HCT116 (cell line): ENCODE results near the gene FNDC1. TPM values are rescaled to one million over a fixed set of nuclear protein-coding genes. Genes with fewer than 3 reads are reported as not detected.

ENCODE experiments used
- ATAC-seq: fragments of 200-7000 bp; cut with Tn5 transposase; 2 replicates; pipeline ENCODE4 v1.9.1; 2020; ENCODE audit warnings: mild to moderate bottlenecking, moderate library complexity
- BruUV-seq: library from RNA; stranded (reverse); fragments of 400-500 nt; replicated peaks from 2 replicates; lab custom pipeline; 2021; lab: Mats Ljungman, UMichigan
- CTCF ChIA-PET: fragments of 300-600 bp; sonication (Branson Sonifier 250); formaldehyde crosslinking; loops from one replicate; lab custom pipeline; 2021; ENCODE audit warnings: antibody characterized with exemption; lab: Charles Lee
- POLR2A ChIA-PET: fragments of 300-600, 350-600 bp; sonication (Branson Sonifier 250); formaldehyde crosslinking; loops from one replicate; lab custom pipeline; 2021; ENCODE audit warnings: antibody characterized with exemption; lab: Charles Lee
- RAD21 ChIA-PET, 2 experiments: fragments of 300-600 bp; sonication (Branson Sonifier 250); formaldehyde crosslinking; loops; one replicate each; lab custom pipeline; 2023; ENCODE audit warnings: low total read pairs in 2 of 2; ENCODE audit not compliant: uncharacterized antibody in 2 of 2, unreplicated experiment in 2 of 2, low non-redundant PET in 1 of 2; lab: Charles Lee
- DNase-seq: peaks from one replicate; pipeline ENCODE4 v3.0.0-alpha.2; 2010; ENCODE audit warnings: low read depth, low spot score
- H2AFZ ChIP-seq: fragments of 200-600 bp; shearing (Covaris generic), sonication (generic); 2 replicates; pipeline ENCODE4 v1.6.1; 2017; ENCODE audit warnings: low read depth, mixed run types, mixed read lengths, antibody characterized with exemption, low read length; ENCODE audit not compliant: poor library complexity, severe bottlenecking
- H3K27ac ChIP-seq: 2 replicates; pipeline ENCODE4 v1.5.1; 2012; ENCODE audit warnings: low read depth, low read length
- H3K27me3 ChIP-seq: fragments of 200-600 bp; sonication (generic); 2 replicates; pipeline ENCODE4 v1.6.1; 2016; ENCODE audit warnings: mixed run types, low read length, mixed read lengths; ENCODE audit not compliant: insufficient read depth
- H3K36me3 ChIP-seq, 2 experiments: fragments of 200-500 bp in 1 of 2; fragments of 200-600 bp in 1 of 2; sonication (Bioruptor generic) in 1 of 2; sonication (generic) in 1 of 2; 2 replicates each; pipeline versions ENCODE4 v1.5.1 to v1.6.1; 2014 to 2016; ENCODE audit warnings: low read length in 2 of 2, inconsistent platforms in 1 of 2, mixed read lengths in 1 of 2, mixed run types in 1 of 2; ENCODE audit not compliant: insufficient read depth in 2 of 2, control insufficient read depth in 1 of 2
- H3K4me1 ChIP-seq, 2 experiments: fragments of 200-600 bp in 1 of 2; sonication (generic) in 1 of 2; 2 replicates each; pipeline versions ENCODE4 v1.5.1 to v1.6.1; 2012 to 2017; ENCODE audit warnings: low read length in 2 of 2, inconsistent platforms in 1 of 2, mild to moderate bottlenecking in 1 of 2, mixed read lengths in 1 of 2, mixed run types in 1 of 2, moderate library complexity in 1 of 2; ENCODE audit not compliant: insufficient read depth in 2 of 2, control insufficient read depth in 1 of 2
- H3K4me2 ChIP-seq: fragments of 200-600 bp; sonication (generic); 2 replicates; pipeline ENCODE4 v1.6.1; 2017; ENCODE audit warnings: mixed run types, low read length, mixed read lengths
- H3K4me3 ChIP-seq, 2 experiments: fragments of 200-600 bp in 1 of 2; sonication (generic) in 1 of 2; replicated peaks in 1 of 2; 2 replicates each; pipeline ENCODE4 v1.5.1; 2011 to 2016; ENCODE audit warnings: low read length in 2 of 2, control low read depth in 1 of 2, low read depth in 1 of 2, mild to moderate bottlenecking in 1 of 2, mixed read lengths in 1 of 2, mixed run types in 1 of 2
- H3K79me2 ChIP-seq: fragments of 200-600 bp; sonication (generic); 2 replicates; pipeline ENCODE4 v1.6.1; 2017; ENCODE audit warnings: mild to moderate bottlenecking, mixed run types, low read length, moderate library complexity, mixed read lengths; ENCODE audit not compliant: insufficient read depth
- H3K9ac ChIP-seq: fragments of 200-600 bp; sonication (generic); 2 replicates; pipeline ENCODE4 v1.6.1; 2016; ENCODE audit warnings: low read length, mixed read lengths
- H3K9me2 ChIP-seq: fragments of 200-600 bp; sonication (generic), shearing (Covaris generic); 2 replicates; pipeline ENCODE4 v1.6.1; 2017; ENCODE audit warnings: mixed run types, mild to moderate bottlenecking, moderate library complexity; ENCODE audit not compliant: insufficient read depth
- H3K9me3 ChIP-seq, 2 experiments: fragments of 200-500 bp in 1 of 2; fragments of 200-600 bp in 1 of 2; sonication (Bioruptor generic) in 1 of 2; sonication (generic) in 1 of 2; 2 replicates each; pipeline ENCODE4 v1.6.1; 2014 to 2017; ENCODE audit warnings: low read length in 2 of 2, mixed read lengths in 2 of 2, inconsistent platforms in 1 of 2, low read depth in 1 of 2, mild to moderate bottlenecking in 1 of 2, mixed run types in 1 of 2, moderate library complexity in 1 of 2; ENCODE audit not compliant: control insufficient read depth in 1 of 2, insufficient read depth in 1 of 2
- H4K20me1 ChIP-seq: fragments of 200-600 bp; sonication (generic), shearing (Covaris generic); 2 replicates; pipeline ENCODE4 v1.6.1; 2017; ENCODE audit warnings: mixed run types, mild to moderate bottlenecking, moderate library complexity; ENCODE audit not compliant: insufficient read depth
- CEBPB ChIP-seq: IDR thresholded peaks from 2 replicates; pipeline ENCODE4 v1.6.1; 2012; ENCODE audit warnings: low read depth
- FOSL1 ChIP-seq: IDR thresholded peaks from 2 replicates; pipeline ENCODE4 v1.6.1; 2012; ENCODE audit warnings: low read depth
- JUND ChIP-seq: IDR thresholded peaks from 2 replicates; pipeline ENCODE4 v1.6.1; 2012
- POLR2AphosphoS5 ChIP-seq: IDR thresholded peaks from 2 replicates; pipeline ENCODE4 v1.6.1; 2011; ENCODE audit warnings: mild to moderate bottlenecking, low read depth, low read length, moderate library complexity
- REST ChIP-seq: IDR thresholded peaks from 2 replicates; pipeline ENCODE4 v1.6.1; 2012; ENCODE audit warnings: low read depth
- SRF ChIP-seq: IDR thresholded peaks from 2 replicates; pipeline ENCODE4 v1.6.1; 2012; ENCODE audit warnings: low read depth
- TCF7L2 ChIP-seq: IDR thresholded peaks from 2 replicates; pipeline ENCODE4 v1.7.0; 2011; ENCODE audit warnings: borderline replicate concordance, inconsistent platforms; ENCODE audit not compliant: insufficient read depth, insufficient read length; ENCODE audit errors: extremely low read depth
- ZBTB33 ChIP-seq: IDR thresholded peaks from 2 replicates; pipeline ENCODE4 v1.6.1; 2011; ENCODE audit warnings: mild to moderate bottlenecking, low read length, moderate library complexity; ENCODE audit not compliant: insufficient replicate concordance; ENCODE audit errors: extremely low read depth
- ZFX ChIP-seq: fragments of 450-650 bp; IDR thresholded peaks from 2 replicates; pipeline ENCODE4 v1.6.1; 2017
- intact Hi-C: fragments of 100-400 bp; cut with micrococcal nuclease; formaldehyde crosslinking; loops from 2 replicates; pipeline ENCODE4 v1.10.0; 2022
- total RNA-seq: library from RNA; stranded (reverse); gene quantifications from one replicate; pipeline ENCODE4 v1.2.1, GENCODE V29; 2021; ENCODE audit not compliant: unreplicated experiment

FNDC1 gene
- total RNA-seq, 1 experiment from 2014 or later, result 0.07 TPM

- Histone ChIP-seq H3K4me2 (no peak overlapping the region), H2AFZ (no peak overlapping the region), H3K9me2 (no peaks in the 10 kb centered on the region), H3K9ac (no peak overlapping the region), H3K27me3 (peaks cover 23% of the 10 kb centered on the region; the same call in 1 of the 2 replicates), H3K4me3 (no peak overlapping the region), H3K4me1 (no peaks in the 10 kb centered on the region), H3K9me3 (no peaks in the 10 kb centered on the region), H4K20me1 (no peaks in the 10 kb centered on the region), H3K36me3 (no peaks in the 10 kb centered on the region), H3K27ac (no peak overlapping the region), H3K79me2 (no peaks in the 10 kb centered on the region)
- intact Hi-C loops, result no loop called here
- ChIA-PET RAD21 (no interaction called here), POLR2A (no interaction called here), CTCF (no interaction called here)
- BruUV-seq, result no TSS peak
- TF ChIP-seq POLR2AphosphoS5 (no peak), JUND (no peak), REST (no peak), ZFX (no peak), TCF7L2 (no peak), ZBTB33 (no peak), CEBPB (no peak), SRF (no peak), FOSL1 (no peak)
- DNase-seq (no peak), ATAC-seq (peak; percentile 31; the same call in 1 of the 2 replicates)
Observed at GRCh38 chr6:159168536-159169192, 536 bp upstream of the FNDC1 start.
